NOMO-1 treated with dmso at 0.1 percent for 144 hours (cell line): ENCODE results near the gene ZNF831.

ENCODE experiments used
- DNase-seq: peaks from one replicate; lab custom pipeline; 2025; ENCODE audit not compliant: unreplicated experiment; lab: John Stamatoyannopoulos, UW

The ZNF831 gene

GRCh38 chr20:59246691-59247400 lies 83.2 kb downstream of the ZNF831 start:
- no peak for DNase-seq

GRCh38 chr20:59247731-59248684 lies 84.4 kb downstream of the ZNF831 start:
- DNase-seq = peak; percentile 24

DNA sequence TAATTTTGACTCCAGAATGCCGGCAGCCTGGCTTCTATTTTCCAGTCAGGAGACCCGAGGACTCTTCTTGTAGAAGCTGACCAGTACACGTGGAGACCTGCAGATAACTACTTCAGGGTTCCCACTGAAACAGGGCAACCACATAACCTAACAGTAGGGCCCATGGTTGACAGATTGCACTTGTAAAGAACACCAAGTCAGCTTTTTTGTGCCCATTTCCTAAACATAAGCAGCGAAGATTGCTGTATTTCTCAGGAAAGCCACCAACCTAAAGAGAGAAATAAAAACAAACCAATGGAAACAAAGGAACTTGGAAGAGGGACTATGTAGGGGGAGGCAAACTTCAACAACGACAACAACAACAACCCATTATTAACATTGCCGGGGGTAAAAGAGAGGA lies 86.7 kb downstream of the ZNF831 start:
- no peak for DNase-seq

DNA sequence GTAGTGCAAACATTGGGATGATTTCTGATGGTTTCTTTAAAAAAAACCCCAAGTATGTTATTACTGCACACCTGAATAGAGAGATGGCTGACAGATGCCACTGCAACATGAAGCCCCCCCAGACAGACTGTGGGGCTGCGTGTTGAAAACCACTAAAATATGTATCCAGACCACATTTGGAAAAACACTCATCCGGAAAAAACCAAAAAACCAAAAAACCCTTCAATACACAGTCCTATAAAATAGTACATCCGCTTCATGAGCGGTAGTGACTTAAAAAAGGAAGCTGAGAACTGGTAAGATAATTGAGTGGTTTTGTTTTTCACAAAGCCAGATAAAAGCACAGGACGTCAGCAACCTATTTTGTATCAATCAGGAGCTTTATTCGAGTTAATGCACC lies 89.7 kb downstream of the ZNF831 start:
- peak; percentile 32 for DNase-seq

DNA sequence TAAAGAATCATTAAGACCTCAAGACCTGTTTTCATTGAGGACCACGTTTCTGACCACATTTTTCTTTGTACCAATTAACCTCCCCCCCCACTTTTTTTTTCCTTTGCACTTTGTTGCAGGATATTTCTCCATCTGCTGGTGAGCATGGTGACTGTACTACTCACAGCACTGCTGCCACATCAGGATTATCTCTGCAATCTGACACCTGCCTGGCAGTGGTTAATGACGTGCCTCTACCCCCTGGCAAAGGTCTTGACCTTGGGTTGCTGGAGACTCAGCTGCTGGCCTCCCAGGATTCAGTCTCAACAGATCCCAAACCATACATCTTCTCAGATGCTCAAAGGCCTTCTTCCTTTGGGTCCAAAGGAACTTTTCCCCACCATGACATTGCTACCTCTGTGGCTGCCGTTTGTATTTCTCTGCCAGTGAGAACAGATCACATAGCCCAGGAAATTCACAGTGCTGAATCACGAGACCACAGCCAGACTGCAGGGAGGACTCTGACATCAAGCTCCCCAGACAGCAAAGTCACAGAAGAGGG lies 90.2 kb downstream of the ZNF831 start:
- no peak for DNase-seq

DNA sequence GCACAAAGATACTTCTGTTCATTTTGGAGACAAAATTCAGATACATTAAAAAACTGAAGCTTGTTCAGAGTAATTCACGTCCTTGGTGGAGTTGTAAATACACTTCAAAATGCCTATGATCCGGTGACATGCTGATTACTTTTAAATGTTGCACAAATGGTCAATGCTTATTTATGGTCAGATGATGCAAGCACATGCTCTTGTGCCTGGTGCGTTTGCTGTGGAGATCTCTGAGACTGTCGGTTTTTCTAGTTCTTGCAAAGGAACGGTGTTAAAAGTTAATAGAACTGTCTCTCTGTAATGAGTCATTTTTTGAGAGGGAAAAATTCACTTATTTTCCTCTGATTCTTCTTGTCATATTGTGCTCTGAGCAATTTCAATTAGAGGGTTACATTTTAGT lies 91.6 kb downstream of the ZNF831 start:
- DNase-seq = no peak

DNA sequence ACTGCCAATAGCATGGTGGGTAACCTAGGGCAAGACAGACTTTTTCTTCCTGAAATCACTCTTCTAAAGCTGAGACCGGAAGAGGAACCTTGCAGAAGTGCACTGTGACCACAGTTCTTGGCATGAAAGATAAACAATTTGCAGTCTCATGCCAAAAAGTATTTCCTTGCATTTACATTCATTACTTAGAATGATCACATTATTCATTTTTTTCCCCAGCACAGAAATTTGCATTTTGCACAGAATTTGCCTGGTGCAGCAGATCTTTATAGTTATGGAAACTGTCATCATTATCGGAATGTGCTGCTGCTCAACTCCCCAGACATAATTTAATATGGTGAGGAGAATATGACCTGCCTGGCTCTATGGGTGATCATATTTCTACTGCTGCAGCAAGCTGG lies 94.6 kb downstream of the ZNF831 start:
- DNase-seq = no peak

DNA sequence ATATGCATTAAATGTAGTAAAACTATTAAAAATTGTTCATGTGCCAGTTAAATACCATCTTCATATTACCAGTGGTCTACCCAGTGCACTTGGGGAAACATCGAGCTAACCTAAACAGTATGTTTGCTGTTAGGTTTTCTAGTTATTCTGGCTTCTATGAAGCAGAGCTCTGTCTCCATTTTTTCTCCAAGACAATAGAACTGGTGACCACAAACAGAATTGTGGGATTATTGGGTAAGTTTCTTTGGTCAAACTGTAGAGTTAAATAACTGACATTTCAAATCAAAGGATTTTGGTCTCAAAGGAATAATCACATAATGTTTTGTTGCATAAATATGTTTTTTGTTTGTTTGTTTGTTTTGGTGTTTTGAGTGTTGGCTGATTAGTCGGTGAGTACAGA lies 96.3 kb downstream of the ZNF831 start:
- no peak for DNase-seq

GRCh38 chr20:59265298-59265697 lies 101.7 kb downstream of the ZNF831 start:
- DNase-seq = no peak

- no peak for DNase-seq
Observed at GRCh38 chr20:59268870-59269269, 105.2 kb downstream of the ZNF831 start.

GRCh38 chr20:59269411-59270025 lies 105.9 kb downstream of the ZNF831 start:
- DNase-seq = no peak

- DNase-seq = no peak
Observed at GRCh38 chr20:59270380-59270779, 106.8 kb downstream of the ZNF831 start.

- no peak for DNase-seq
Observed at GRCh38 chr20:59273739-59274357, 110.2 kb downstream of the ZNF831 start.

GRCh38 chr20:59276938-59277337 lies 113.3 kb downstream of the ZNF831 start:
- DNase-seq = no peak

DNA sequence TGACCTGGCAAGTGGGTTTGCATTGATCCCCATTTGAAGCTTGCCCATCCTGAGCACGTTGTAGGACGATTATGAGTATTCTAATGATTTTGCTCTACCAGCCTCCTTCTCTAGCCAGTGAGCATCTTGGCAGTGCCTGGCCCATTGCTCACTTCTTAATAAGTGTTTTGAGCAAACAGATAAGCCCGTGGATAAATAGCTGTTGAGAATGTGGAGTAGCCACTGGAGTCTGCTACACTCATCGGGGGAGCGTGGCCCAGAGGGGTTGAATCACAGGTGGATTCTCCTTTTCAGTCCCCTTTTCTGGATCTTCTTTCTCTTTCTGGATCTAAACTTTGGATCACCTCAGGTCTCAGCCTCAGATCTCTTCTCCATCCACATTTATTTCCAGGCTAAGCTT lies 120.8 kb downstream of the ZNF831 start:
- DNase-seq = no peak

GRCh38 chr20:59289994-59290393 lies 126.4 kb downstream of the ZNF831 start:
- no peak for DNase-seq

GRCh38 chr20:59291740-59292383 lies 128.2 kb downstream of the ZNF831 start:
- no peak for DNase-seq

DNA sequence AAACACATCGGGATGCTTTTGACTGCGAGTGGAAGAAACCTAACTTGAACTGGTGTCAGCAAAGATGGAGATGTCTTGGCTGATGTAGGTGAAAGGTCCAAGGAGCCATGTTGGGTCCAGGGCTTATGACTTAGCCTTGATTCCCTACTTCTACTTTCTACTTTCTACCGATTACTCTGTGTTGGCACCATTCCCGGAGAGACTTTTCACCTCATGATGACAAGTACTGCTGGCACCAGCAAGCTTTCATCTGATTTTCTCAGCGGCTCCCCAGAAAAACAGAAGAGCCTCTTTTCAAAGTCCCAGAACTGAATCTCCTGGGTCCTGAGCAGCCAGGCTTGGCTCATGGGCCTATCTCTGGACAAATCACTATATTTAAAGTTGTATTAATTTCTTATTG lies 131.9 kb downstream of the ZNF831 start:
- no peak for DNase-seq

- no peak for DNase-seq
Observed at GRCh38 chr20:59297686-59298085, 134.1 kb downstream of the ZNF831 start.

- DNase-seq = no peak
Observed at GRCh38 chr20:59299945-59300332, 136.3 kb downstream of the ZNF831 start.
